DMS 273 (cell line): ENCODE data around the gene SORT1.
"Not testable (repeated sequence)": the region's sequence is repeated elsewhere in the genome, so short reads cannot be mapped to it uniquely, and the experiment has no call there.

ENCODE experiments used
- DNase-seq: peaks from one replicate; lab custom pipeline; 2025; ENCODE audit not compliant: unreplicated experiment; lab: John Stamatoyannopoulos, UW

The SORT1 gene

DNA sequence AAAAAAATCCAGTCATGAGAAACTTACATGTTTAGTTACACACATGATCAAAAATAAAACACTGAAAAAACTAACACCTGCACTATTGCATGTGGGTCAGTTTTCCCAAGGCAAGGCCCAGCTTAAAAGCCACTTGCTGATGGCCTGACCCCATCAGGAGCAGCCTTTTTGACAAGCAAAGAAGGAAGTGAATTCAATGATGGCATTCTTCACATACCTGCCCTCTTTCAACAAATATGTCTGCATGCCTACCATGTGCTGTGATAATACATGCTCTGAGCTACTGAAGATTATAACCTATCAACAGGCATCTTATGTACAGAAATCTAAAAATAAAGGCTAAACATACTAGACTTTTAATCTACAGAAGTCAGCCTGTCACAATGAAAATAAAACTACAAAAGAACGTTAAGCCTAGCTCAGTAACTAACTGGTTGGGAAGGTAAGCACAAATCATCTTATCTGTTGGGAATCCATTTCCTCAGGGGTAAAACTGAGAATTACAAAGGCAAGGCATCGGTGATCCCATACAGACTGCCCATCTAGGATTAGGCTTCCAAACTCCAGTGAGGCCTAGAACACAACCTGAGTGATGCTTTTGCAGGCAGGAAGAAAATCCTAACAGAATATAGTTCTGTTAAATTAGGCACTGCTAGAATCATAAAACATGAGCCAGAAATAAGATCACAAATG is 14.5 kb downstream of the SORT1 start:
- DNase-seq, result no peak

DNA sequence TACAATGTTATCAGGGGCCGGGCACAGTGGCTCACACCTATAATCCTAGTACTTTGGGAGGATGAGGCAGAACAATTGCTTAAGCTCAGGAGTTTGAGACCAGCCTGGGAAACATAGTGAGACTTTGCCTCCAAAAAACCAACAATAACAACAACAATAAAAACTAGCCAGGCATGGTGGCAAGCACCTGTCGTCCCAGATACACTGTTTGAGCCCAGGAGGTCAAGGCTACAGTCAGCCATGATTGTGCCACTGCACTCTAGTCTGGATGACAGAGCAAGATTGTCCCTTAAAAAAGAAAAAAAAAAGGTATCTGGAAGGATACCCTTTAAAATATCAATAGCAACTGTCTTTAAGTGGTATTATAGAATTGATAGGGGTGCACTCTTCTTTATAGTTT is 16.1 kb downstream of the SORT1 start:
- DNase-seq, result no peak

DNA sequence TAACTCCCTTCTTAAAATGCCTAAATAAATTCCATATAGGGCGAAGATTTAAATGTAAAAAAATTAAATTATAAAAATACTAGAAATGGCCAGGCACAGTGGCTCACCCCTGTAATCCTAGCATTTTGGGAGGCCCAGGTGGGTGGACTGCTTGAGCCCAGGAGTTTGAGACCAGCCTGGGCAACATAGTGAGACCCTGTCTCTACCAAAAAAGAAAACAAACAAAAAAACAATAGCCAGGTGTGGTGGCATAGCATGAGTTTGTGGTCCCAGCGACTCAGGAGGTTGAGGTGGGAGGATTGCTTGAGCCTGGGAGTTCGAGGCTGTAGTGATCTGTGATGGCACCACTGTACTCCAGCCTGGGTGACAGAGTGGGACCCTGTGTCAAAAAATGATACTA is 17.8 kb downstream of the SORT1 start:
- no peak for DNase-seq

DNA sequence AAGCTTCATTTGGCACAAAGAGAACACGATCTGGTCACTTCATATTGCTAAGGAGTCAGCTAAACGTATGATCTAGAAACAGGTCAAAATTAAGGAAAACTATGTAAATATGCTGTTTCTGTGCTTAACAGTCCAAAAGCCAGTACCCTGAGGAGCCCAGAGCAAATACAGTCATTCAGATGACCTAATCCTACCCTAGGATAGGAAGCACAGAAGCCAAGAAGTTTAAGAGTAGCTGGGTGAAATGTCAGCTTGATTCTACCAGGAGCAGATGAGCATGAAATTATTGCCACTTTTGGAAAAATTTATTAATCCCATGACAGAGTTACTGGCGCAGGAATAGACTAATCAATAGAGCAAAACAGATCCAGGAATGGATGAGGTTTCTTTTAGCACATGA is 18.3 kb downstream of the SORT1 start:
- DNase-seq, result no peak

DNA sequence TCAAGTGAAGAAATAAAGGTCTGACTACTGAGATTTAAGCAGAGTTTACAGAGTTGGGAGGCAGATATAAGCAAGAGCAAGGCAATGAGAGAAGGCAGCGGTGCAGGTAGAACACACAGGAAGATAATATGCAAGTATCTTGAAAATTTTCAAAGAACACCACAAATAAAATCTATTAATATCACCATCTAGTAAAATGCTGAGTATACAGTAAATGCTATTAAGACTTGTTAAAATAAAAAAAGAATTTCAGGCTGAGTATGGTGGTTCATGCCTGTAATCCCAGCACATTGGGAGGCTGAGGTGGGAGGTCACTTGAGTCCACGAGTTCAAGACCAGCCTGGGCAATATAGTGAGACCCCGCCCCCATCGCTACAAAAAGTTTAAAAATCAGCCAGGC is 20.0 kb downstream of the SORT1 start:
- no peak for DNase-seq

DNA sequence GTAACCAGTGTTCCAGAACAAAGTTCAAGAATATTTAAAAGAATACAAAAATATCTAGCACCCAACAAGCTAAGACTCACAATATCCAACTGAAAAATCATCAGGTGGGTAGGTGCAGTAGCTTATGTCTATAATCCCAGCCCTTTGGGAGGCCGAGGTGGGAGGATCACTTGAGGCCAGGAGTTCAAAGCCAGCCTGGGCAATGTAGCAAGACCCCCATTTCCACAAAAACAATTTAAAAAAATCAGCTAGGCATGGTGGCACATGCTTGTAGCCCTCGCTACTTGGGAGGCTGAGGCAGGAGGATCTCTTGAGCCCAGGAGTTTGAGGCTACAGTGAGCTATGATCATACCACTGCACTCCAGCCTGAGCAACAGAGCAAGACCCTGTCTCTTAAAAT is 24.0 kb downstream of the SORT1 start:
- not testable (repeated sequence) for DNase-seq

DNA sequence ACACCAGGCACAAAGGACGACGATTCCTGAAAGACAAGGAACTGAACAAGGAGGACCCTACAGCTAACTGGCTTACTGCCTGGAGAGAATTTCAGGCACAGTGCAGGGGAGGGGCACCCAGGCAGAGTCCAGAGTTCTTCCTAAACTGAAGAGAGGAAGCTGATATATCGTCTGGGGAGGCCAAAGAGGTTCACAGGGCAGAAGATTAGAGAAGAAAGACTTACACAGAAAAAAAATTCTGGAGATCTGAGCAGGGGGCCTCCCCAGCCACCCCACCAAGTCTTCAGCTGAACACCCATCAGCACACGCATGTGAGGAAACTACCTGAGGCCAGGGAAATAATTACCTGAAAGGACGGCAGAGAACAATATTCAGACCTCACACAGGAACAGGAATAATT is 24.6 kb downstream of the SORT1 start:
- DNase-seq, result no peak

DNA sequence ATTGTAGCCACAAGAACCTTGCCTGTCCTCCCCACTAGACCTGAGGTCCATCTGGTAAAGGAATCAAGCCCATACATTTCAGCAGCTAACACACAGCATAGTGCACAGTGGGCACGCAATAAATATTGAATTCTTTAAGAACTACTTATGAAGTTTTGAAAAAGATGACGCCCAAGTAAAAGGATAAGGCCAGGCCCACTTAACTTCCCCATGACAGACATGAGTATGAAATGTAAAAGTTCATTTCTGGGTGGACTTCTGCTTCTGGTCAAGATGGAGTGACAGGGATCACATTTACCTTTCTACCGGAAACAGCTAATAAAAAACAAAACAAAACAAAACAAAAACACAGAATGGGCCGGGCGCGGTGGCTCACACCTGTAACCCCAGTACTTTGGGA is 25.4 kb downstream of the SORT1 start:
- no peak for DNase-seq

DNA sequence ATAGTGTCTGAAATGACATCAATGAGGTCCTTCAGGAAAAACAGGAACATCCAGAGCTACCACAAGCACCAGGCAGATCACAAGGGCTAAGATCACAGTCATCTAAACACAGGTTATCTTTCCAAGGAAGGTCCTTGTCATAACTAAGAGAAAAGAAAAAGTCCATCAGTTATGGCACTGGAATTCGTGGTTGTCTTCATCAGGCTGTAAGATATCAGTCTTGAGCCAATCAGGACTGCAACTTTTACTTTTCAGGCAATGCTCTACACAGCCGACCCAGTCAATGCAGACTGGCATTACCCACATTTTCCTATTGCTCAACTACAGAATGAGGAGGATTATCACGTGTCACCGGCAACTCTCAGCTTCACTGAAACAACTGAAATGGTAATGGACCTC is 26.4 kb downstream of the SORT1 start:
- peak; percentile 31 for DNase-seq

DNA sequence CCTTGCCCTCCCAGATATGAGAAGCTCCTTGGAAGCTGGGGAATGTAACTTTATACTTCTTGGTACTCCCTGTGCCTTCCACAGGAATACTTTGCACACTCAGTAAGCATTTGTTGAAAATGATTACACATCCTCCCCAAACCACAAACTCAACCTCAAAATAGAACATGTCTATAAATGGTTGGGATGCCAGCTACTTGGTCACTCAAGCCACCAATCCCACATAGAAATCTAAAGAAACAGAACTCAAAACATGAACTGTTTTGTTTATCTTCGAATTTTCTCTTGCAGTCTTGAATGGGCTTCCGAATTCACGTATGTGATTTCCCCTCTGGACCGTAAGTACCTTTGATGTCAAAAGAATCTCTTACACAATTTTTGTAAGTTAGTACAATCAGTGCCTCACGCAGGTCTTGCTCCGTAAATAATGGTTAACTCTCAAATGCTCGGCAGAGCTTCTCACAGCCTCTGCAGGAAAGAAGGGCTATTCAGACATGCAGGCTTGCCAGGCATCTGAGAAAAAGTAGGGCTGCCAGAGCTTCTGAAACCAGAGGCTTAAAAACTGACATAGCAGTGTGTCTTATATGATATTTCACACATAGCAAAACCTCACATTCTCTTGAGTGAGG is 26.9 kb downstream of the SORT1 start:
- DNase-seq, result no peak

DNA sequence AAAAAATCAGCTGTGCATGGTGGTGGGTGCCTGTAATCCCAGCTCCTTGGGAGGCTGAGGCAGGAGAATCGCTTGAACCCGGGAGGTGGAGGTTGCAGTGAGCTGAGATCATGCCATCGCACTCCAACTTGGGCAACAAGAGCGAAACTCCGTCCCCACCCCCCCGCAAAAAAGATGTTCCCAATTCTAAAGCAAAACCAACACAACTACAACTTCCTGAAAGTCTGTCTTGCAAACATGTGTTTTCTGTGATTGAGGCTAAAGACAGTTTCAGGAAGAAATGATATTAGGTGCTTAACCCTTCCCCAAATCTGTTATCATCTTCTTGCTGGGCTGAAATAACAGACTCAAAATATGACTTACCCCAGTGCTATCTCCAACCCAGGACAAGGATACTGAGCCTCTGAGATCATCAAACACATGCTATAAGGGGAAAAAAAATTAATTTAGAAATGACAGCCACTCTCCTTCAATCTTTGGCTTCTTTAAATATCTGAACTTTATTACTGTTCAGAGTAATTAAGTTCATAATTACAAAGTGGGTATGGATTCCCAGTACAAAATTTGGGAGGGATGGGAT is 28.5 kb downstream of the SORT1 start:
- no peak for DNase-seq

DNA sequence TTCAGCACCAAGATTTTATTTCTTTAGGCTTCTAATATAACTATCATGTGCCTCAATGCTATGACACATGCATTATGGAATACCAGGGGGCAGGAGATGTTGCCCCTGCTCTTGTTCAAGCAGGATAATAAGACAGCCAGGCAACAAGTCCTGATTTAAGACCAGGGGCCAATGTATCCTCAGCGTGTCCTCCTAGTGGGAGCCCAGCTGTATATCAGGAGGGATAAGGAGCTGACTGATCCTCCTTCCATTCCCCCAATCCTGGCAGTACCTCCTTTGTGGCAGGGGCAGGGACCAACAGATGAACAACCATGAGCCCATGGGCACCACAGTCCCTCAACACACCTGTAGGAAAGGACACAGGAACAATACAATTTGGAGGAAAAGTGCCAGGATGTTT is 29.3 kb downstream of the SORT1 start:
- no peak for DNase-seq

DNA sequence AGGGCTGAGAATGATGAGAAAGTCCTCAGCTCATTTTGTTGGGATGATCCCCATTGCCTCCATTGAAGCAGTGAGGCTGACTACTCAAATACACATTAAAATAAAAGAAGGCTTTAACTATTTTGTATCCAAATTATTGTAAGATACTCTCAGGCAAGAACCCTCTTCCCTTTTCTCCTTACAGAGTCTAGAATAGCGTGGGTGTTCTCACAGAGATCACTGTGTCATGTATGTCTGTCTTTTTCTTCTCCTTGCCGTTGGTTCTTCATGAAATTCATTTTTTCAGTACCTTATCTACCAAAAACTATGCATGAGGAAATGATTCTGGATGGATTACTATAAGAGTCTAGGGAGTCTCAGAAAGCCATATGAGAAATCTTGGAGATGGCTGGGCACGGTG is 30.1 kb downstream of the SORT1 start:
- DNase-seq, result no peak

DNA sequence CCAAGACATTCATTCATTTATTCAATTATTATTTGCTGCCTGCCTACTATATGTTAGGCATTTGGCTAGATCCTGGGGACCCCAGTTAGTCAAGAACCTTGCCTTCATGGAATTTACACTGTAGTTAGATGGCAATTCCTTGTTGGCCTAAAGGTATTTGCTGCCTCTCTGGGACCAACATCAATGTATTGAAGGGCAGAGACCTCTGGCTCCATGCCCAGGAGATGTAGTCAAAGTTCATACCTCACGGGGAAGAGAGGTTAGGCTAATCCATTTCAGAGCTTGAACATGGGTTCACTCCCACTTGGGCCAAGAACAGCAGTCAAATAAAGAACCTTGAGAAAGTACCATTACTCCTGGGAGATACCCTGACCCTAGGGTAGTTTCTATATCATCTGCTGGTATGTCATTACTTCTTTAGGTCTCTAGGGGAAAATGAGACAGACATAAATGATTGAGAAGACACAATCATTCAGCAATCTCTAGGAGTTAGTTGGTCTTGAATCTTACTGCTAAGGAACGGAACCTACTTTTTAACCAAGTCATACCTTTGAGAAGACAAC is 32.0 kb downstream of the SORT1 start:
- no peak for DNase-seq

DNA sequence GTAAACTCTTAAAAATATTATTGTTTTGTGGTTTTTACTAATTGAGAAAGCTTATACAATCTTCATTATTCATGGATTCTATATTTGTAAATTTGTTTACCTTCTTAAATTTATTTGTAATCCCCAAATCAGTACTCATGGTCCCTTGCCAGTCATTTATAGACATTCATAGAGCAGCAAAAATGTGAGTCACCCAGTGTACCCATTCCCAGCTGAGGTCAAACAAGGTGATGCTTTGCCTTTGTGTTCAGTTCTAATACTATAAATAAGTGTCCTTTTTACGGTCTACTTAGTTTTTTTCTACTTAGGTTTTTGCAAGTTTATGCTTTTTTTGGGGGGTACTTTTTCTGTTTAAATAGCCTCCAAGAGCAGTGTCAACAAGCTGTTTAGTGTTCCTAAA is 36.1 kb downstream of the SORT1 start:
- no peak for DNase-seq

DNA sequence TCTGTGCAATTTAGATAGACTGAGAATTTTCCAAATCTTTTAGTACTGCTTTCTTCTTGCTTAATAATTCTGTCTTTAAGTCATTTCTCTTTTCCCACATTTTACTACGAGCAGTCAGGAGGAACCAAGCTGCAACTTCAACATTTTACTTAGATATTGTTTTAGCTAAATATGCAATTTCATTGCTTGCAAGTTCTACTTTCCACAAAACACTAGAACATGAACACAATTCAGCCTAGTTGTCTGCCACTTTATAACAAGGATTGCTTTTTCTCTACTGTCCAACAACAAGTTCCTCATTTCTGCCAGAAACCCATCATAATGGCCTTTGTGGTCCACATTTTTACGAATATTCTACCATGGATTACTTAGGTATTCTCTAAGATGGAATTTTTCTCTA is 36.6 kb downstream of the SORT1 start:
- no peak for DNase-seq

DNA sequence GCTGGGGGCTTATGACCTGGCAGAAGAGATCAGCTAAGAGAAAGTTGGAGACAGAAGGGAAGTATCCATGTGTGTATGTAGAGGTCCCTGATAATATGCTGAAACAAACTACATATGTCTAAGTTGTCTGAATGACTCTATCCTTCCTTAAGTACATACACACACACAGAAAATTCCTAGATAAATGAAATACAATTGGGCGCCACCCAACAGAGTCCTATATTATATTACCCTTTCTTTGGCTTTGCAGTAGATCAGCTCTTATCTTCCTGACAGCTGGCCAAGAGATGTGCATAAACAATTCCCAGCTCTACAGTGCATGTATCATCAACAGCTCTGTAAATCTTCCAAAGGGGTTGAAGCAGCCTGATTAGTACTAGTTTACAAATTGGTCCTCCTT is 40.1 kb downstream of the SORT1 start:
- peak; percentile 50 for DNase-seq

DNA sequence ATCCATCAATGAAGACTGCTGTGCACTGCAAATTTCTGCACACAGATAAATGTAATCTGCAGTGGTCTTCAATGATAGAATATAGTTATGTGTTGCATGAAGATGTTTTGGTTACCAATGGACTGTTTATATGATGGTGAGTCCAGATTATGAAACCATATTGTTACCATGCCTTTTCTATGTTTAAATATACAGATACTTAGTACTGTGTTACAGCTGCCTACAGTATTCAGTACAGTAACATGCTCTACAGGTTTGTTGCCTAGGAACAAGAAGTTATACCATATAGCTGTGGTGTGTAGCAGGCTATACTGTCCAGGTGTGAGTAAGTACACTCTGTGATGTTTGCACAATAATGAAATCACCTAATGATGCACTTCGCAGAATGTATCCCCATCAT is 40.8 kb downstream of the SORT1 start:
- DNase-seq, result no peak

DNA sequence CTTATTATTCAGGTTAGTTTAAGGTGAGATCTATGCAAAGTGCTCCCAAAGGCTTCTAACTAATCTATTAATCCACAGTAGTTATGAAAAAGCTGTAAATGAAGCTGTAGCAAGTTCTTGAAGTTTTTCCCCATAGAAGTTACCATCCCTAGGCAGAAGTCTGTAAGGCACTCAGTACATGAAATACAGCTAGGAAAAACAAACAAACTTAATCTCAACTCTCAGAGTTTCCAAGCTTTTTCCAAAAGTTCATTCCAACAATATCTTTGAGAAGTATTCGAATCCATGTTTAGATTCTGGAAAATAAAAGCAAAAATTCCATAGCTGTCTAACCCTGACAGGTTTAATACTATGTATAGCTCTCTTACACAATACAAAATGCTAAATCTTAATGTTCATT is 41.2 kb downstream of the SORT1 start:
- no peak for DNase-seq

DNA sequence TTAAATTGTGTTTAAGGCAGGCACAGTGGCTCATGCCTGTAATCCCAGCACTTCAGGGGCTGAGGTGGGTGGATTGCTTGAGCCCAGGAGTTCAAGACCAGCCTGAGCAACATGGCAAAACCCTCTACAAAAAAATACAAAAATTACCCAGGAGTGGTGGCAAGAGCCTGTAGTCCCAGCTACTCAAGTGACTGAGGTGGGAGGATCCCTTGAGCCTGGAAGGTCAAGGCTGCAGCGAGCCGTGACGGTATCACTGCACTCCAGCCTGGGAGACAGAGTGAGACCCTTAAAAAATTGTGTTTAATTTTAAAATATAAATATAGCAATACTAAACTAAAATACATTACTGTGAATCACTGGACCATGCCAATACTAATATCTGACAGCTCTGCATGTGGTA is 42.8 kb downstream of the SORT1 start:
- DNase-seq, result no peak

DNA sequence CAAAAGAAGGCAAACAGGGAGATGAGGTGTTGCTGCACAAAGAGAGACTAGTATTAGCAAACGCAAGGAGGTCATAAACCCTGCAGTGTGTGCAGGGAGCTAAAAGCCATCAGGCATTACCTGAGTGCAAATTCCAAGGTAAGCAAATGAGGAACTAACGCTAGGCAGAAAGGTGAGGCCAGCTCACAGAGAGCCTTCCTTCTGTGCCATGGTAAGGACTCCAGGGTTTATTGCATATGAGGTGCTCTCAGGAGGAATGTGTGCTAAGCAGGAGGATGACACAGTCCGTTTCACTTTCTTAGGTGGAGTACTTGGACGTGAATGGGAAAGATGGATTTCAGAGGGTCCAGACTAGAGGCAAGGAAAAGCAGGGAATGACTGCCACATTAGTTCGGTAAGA is 46.3 kb downstream of the SORT1 start:
- DNase-seq, result no peak

DNA sequence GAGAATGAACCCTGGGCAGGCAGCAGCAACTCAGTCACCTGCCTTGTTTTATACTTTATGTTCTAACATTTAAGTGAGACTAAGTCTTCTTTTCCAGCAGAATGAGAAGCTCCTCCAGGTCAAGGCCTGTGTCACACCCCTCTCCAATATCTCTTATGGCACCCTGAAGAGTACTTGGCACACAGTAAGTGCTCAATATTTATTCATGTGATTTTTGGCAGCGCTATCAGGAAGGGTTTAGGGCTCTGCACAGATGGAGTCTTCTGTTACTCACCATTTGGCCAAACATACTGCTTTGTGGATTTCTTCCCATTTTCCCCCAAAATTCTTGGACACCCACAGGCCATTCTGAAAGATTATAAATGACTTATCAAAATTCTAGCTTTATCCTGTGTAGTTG is 47.1 kb downstream of the SORT1 start:
- DNase-seq, result no peak

DNA sequence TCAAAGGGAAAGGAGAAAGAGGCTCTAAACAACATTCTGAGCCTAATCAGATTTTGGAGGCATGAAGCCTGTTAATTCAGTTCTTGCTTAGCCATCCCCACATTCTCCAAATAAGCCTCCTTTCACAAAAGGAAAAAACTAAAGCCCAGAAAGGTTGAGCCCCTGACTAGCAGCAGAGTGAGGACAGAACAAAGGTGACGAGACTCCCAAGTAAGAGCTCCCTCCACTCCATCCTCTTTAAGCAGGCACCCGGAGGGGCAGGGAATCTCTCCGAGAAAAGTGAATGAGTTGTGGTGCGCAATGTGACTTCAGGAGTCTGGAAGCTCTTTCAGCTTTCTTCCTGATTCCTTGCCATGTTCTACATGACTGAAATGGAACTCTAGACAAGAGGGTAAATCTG is 47.5 kb downstream of the SORT1 start:
- DNase-seq, result no peak
